Smooth muscle cell (in vitro differentiated cells): ENCODE results near the gene STAT4. TPM values are rescaled to one million over a fixed set of nuclear protein-coding genes. Genes with fewer than 3 reads are reported as not detected.

ENCODE experiments used
- DNase-seq: peaks from one replicate; lab custom pipeline; 2025; ENCODE audit not compliant: unreplicated experiment; lab: John Stamatoyannopoulos, UW
- H2AFZ ChIP-seq: fragments of 200-600 bp; sonication (generic); 2 replicates; pipeline ENCODE4 v1.6.0; 2016; ENCODE audit warnings: antibody characterized with exemption, low read depth, mild to moderate bottlenecking
- H3F3A ChIP-seq: fragments of 200-600 bp; sonication (generic); 2 replicates; pipeline ENCODE4 v1.6.0; 2017; ENCODE audit warnings: antibody characterized with exemption, low read depth
- H3K27ac ChIP-seq: fragments of 200-600 bp; sonication (generic); 2 replicates; pipeline ENCODE4 v1.5.1; 2016; ENCODE audit warnings: low read depth, mild to moderate bottlenecking
- H3K27me3 ChIP-seq: fragments of 200-600 bp; sonication (generic); 2 replicates; pipeline ENCODE4 v1.6.1; 2016; ENCODE audit warnings: low read depth, mild to moderate bottlenecking
- H3K36me3 ChIP-seq: fragments of 200-600 bp; sonication (generic); 2 replicates; pipeline ENCODE4 v1.5.1; 2016; ENCODE audit warnings: low read depth
- H3K4me1 ChIP-seq: fragments of 200-600 bp; sonication (generic); 2 replicates; pipeline ENCODE4 v1.5.1; 2016; ENCODE audit warnings: low read depth
- H3K4me2 ChIP-seq: fragments of 200-600 bp; sonication (generic); 2 replicates; pipeline ENCODE4 v1.6.0; 2016; ENCODE audit warnings: mild to moderate bottlenecking
- H3K4me3 ChIP-seq: fragments of 200-600 bp; sonication (generic); 2 replicates; pipeline ENCODE4 v1.5.1; 2016; ENCODE audit warnings: mild to moderate bottlenecking
- H3K79me2 ChIP-seq: fragments of 200-600 bp; sonication (generic); 2 replicates; pipeline ENCODE4 v1.6.0; 2016; ENCODE audit warnings: low read depth, mild to moderate bottlenecking
- H3K9ac ChIP-seq: fragments of 200-600 bp; sonication (generic); 2 replicates; pipeline ENCODE4 v1.6.0; 2016; ENCODE audit warnings: low read depth
- H3K9me3 ChIP-seq: fragments of 200-600 bp; sonication (generic); replicated peaks from 2 replicates; pipeline ENCODE4 v1.5.1; 2016; ENCODE audit warnings: low read depth
- H4K20me1 ChIP-seq: fragments of 200-600 bp; sonication (generic); 2 replicates; pipeline ENCODE4 v1.6.0; 2016; ENCODE audit warnings: low read depth
- CTCF ChIP-seq: fragments of 200-600 bp; sonication (generic); IDR thresholded peaks from 2 replicates; pipeline ENCODE4 v1.5.1; 2017; ENCODE audit warnings: borderline replicate concordance, mild to moderate bottlenecking, antibody characterized with exemption; ENCODE audit not compliant: insufficient read depth, poor library complexity, severe bottlenecking
- WGBS: methylation state at CpG from one replicate; pipeline ENCODE4 v1.1.7; 2016; ENCODE audit warnings: low lambda C conversion rate; 5-methylcytosine and 5-hydroxymethylcytosine counted together
- polyA plus RNA-seq: library from polyadenylated mRNA; unstranded; fragments of >200 nt; fragmentation: Nextera tagmentation; extraction: Ambion mirVana; gene quantifications from 2 replicates; pipeline ENCODE4 v1.2.1, GENCODE V29; 2016
- total RNA-seq: library from RNA; depleted of rRNA; stranded (reverse); fragments of >200 nt; gene quantifications from 2 replicates; pipeline ENCODE4 v1.2.3, GENCODE V29; 2014

Gene STAT4
- total and polyA plus RNA-seq, 2 experiments from 2014 or later = 0.89 to 8.4 TPM

- no peak overlapping the region for H2AFZ ChIP-seq
- no peak overlapping the region for H3K4me2 ChIP-seq
- no peaks in the 10 kb centered on the region for H3K27me3 ChIP-seq
- peaks cover 3% of the 10 kb centered on the region for H4K20me1 ChIP-seq
- WGBS = 96% methylated on average over 3 of the region's 3 CpGs
- no peaks in the 10 kb centered on the region for H3F3A ChIP-seq
- no peak overlapping the region for H3K4me3 ChIP-seq
- no peaks in the 10 kb centered on the region for H3K4me1 ChIP-seq
- H3K79me2 ChIP-seq = peaks cover 9% of the 10 kb centered on the region
- H3K27ac ChIP-seq = no peak overlapping the region
- no peaks in the 10 kb centered on the region for H3K9me3 ChIP-seq
- H3K36me3 ChIP-seq = peaks cover 74% of the 10 kb centered on the region
- DNase-seq = no peak
- H3K9ac ChIP-seq = no peak overlapping the region
- no peak for TF ChIP-seq CTCF
These were observed 144.5 kb downstream of the STAT4 start for GRCh38 chr2:191006297-191006696.

GRCh38 chr2:191003405-191004309, 147.1 kb downstream of the STAT4 start:
- no peak for DNase-seq
- TF ChIP-seq CTCF = no peak
- Histone ChIP-seq H4K20me1 (no peaks in the 10 kb centered on the region), H3F3A (no peaks in the 10 kb centered on the region), H3K4me3 (no peak overlapping the region), H3K79me2 (no peaks in the 10 kb centered on the region), H3K27me3 (no peaks in the 10 kb centered on the region), H3K36me3 (peaks cover 71% of the 10 kb centered on the region), H3K27ac (no peak overlapping the region), H3K4me2 (no peak overlapping the region), H3K4me1 (no peaks in the 10 kb centered on the region), H3K9ac (no peak overlapping the region), H3K9me3 (no peaks in the 10 kb centered on the region), H2AFZ (no peak overlapping the region)
- WGBS = 98% methylated on average over 6 of the region's 6 CpGs

- Histone ChIP-seq H3K4me3 (no peak overlapping the region), H3K4me2 (no peak overlapping the region), H3K9ac (no peak overlapping the region), H2AFZ (no peak overlapping the region), H4K20me1 (no peaks in the 10 kb centered on the region), H3K27ac (peak overlapping the region; percentile 2), H3K27me3 (no peaks in the 10 kb centered on the region), H3K9me3 (no peaks in the 10 kb centered on the region), H3K4me1 (no peaks in the 10 kb centered on the region), H3K36me3 (peaks cover 57% of the 10 kb centered on the region), H3F3A (no peaks in the 10 kb centered on the region), H3K79me2 (no peaks in the 10 kb centered on the region)
- 99% methylated on average over 3 of the region's 3 CpGs for WGBS
- no peak for DNase-seq
- TF ChIP-seq CTCF = no peak
These were observed 149.2 kb downstream of the STAT4 start for GRCh38 chr2:191001624-191002023.
